ENCODE data around the gene INPP5K. TPM values are rescaled to one million over a fixed set of nuclear protein-coding genes. Genes with fewer than 3 reads are reported as not detected.
A peak's percentile ranks its signal among the peaks of the same experiment; 100 is the strongest.

The INPP5K gene
- total RNA-seq, 4 donors from 2014 or later: 102 to 196 (median 114) TPM

- Histone ChIP-seq H3K27me3 (no peaks in the 10 kb centered on the region), H3K27ac (peak overlapping the region; percentile 80 to 90 (median 84)), H3K9me3 (no peaks in the 10 kb centered on the region), H3K36me3 (no peaks in the 10 kb centered on the region), H3K4me1 (peaks cover 12 to 27% of the 10 kb centered on the region in 2 donors), H3K4me3 (peak overlapping the region; percentile 64 to 79 (median 69))
- in situ Hi-C loops (cut with MboI; ENCODE audit: low sequenced_read_pairs in 4 of 4) (no loop called here), intact Hi-C loops (cut with DNase I; ENCODE audit: low total_unique reads) (loop anchor here (2.0 to 5.0 kb wide), 2 partner anchors 45 to 285 kb away; partner anchors contain the start of gene INPP5K)
- DNase-seq (peak in 1 of 2 donors; percentile 32), ATAC-seq (peak; percentile 74 to 79)
- TF ChIP-seq POLR2A (IDR thresholded peaks at IDR 0.05) (no peak), CTCF (IDR thresholded peaks at IDR 0.05 in 4 of 5, conservative IDR thresholded peaks at IDR 0.05 in 1 of 5) (no peak)
Observed at GRCh38 chr17:1562176-1562643, 45.8 kb upstream of the INPP5K start.

GRCh38 chr17:1561420-1562175 lies 45.2 kb upstream of the INPP5K start:
- intact Hi-C loops (cut with DNase I; ENCODE audit: low total_unique reads): loop anchor here (2.0 to 5.0 kb wide), 2 partner anchors 44 to 285 kb away; partner anchors contain the start of gene INPP5K
- Histone ChIP-seq H3K36me3 (no peaks in the 10 kb centered on the region), H3K4me3 (peak overlapping the region; percentile 64 to 79 (median 69)), H3K27ac (peak overlapping the region; percentile 80 to 90 (median 84)), H3K9me3 (no peaks in the 10 kb centered on the region), H3K4me1 (peaks cover 12 to 27% of the 10 kb centered on the region in 2 donors), H3K27me3 (no peaks in the 10 kb centered on the region)
- DNase-seq: no peak
- peak; percentile 20 to 48 for ATAC-seq
- in situ Hi-C loops (cut with MboI; ENCODE audit: low sequenced_read_pairs in 4 of 4): no loop called here
- peak; percentile 20 to 37 (median 36) for TF ChIP-seq CTCF (IDR thresholded peaks at IDR 0.05 in 4 of 5, conservative IDR thresholded peaks at IDR 0.05 in 1 of 5)
- TF ChIP-seq POLR2A (IDR thresholded peaks at IDR 0.05): no peak

- in situ Hi-C loops (cut with MboI; ENCODE audit: low sequenced_read_pairs in 4 of 4): no loop called here
- no peak for TF ChIP-seq POLR2A (IDR thresholded peaks at IDR 0.05)
- no peaks in the 10 kb centered on the region for H3K9me3 ChIP-seq
- H3K27ac ChIP-seq: no peak overlapping the region
- H3K4me1 ChIP-seq: peaks cover 12 to 27% of the 10 kb centered on the region in 2 donors
- H3K36me3 ChIP-seq: no peaks in the 10 kb centered on the region
- intact Hi-C loops (cut with DNase I; ENCODE audit: low total_unique reads): loop anchor here (5.0 kb wide), 1 partner anchor 44 kb away; the partner anchor contains the start of gene INPP5K
- DNase-seq: no peak
- H3K4me3 ChIP-seq: peak overlapping the region in 1 of 4 donors; percentile 64
- ATAC-seq: no peak
- H3K27me3 ChIP-seq: no peaks in the 10 kb centered on the region
Observed at GRCh38 chr17:1560858-1561355, 44.5 kb upstream of the INPP5K start.

- no peak for DNase-seq
- H3K4me3 ChIP-seq: no peak overlapping the region
- H3K27ac ChIP-seq: no peak overlapping the region
- H3K4me1 ChIP-seq: peaks cover 12 to 27% of the 10 kb centered on the region in 2 donors
- no peaks in the 10 kb centered on the region for H3K36me3 ChIP-seq
- H3K27me3 ChIP-seq: no peaks in the 10 kb centered on the region
- in situ Hi-C loops (cut with MboI; ENCODE audit: low sequenced_read_pairs in 4 of 4) (no loop called here), intact Hi-C loops (cut with DNase I; ENCODE audit: low total_unique reads) (loop anchor here (5.0 kb wide), 1 partner anchor 43 kb away; the partner anchor contains the start of gene INPP5K)
- ATAC-seq: no peak
- TF ChIP-seq CTCF (IDR thresholded peaks at IDR 0.05 in 4 of 5, conservative IDR thresholded peaks at IDR 0.05 in 1 of 5): no peak
- TF ChIP-seq POLR2A (IDR thresholded peaks at IDR 0.05): no peak
- no peaks in the 10 kb centered on the region for H3K9me3 ChIP-seq
Observed at GRCh38 chr17:1560101-1560857, 43.9 kb upstream of the INPP5K start.
